ENCODE measurements around the gene ARHGEF4. TPM values are rescaled to one million over a fixed set of nuclear protein-coding genes. Genes with fewer than 3 reads are reported as not detected.

The ARHGEF4 gene
- total RNA-seq, 1 donor from 2014 or later, result 11.1 TPM

DNA sequence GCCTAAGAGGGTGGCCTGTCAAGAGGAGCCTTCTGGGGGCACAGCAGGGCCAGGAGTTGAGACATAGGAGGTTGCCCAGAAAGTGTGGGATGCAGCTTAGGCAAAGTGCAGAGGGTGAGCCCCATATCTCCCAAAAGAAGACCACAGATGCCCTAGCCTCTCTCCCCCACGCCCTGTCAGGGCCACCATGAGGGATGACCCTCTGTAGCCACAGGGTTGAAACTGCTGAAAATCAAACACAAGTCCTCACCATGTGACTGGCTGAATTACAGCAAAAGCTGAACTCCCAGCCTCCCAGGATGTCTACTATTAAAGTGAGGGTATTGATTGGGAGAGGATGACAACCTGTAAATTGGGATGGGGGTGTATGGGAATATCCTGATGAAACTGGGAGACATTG is 37.4 kb upstream of the ARHGEF4 start:
- DNase-seq (no peak), ATAC-seq (no peak)
- intact Hi-C loops (cut with DNase I), result no loop called here
- H3K36me3 ChIP-seq, result no peaks in the 10 kb centered on the region
- no peaks in the 10 kb centered on the region for H3K9me3 ChIP-seq
- H3K27me3 ChIP-seq, result no peaks in the 10 kb centered on the region
- H3K4me1 ChIP-seq, result peaks cover 10% of the 10 kb centered on the region
- H3K27ac ChIP-seq, result no peak overlapping the region
- TF ChIP-seq, protein P1, sequence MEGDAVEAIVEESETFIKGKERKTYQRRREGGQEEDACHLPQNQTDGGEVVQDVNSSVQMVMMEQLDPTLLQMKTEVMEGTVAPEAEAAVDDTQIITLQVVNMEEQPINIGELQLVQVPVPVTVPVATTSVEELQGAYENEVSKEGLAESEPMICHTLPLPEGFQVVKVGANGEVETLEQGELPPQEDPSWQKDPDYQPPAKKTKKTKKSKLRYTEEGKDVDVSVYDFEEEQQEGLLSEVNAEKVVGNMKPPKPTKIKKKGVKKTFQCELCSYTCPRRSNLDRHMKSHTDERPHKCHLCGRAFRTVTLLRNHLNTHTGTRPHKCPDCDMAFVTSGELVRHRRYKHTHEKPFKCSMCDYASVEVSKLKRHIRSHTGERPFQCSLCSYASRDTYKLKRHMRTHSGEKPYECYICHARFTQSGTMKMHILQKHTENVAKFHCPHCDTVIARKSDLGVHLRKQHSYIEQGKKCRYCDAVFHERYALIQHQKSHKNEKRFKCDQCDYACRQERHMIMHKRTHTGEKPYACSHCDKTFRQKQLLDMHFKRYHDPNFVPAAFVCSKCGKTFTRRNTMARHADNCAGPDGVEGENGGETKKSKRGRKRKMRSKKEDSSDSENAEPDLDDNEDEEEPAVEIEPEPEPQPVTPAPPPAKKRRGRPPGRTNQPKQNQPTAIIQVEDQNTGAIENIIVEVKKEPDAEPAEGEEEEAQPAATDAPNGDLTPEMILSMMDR (IDR thresholded peaks at IDR 0.05), result no peak
- H3K4me3 ChIP-seq, result no peak overlapping the region

DNA sequence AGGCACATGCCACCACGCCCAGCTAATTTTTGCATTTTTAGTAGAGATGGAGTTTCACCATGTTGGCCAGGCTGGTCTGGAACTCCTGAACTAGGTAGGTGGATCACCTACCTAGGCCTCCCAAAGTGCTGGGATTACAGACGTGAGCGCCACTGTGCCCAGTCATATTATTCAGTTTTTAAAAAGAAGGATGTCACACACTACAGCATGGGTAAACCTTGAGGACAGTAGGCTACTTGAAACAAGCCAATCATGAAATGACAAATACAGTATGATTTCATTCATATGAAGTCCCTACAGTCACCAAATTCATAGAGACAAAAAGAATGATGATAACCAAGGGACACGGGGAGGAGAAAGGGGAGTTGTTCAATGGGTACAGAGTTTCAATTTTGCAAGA is 31.1 kb upstream of the ARHGEF4 start:
- H3K27me3 ChIP-seq, result no peaks in the 10 kb centered on the region
- no peaks in the 10 kb centered on the region for H3K4me1 ChIP-seq
- ATAC-seq, result no peak
- no peak for DNase-seq
- H3K9me3 ChIP-seq, result no peaks in the 10 kb centered on the region
- H3K36me3 ChIP-seq, result no peaks in the 10 kb centered on the region
- TF ChIP-seq, protein P1 (IDR thresholded peaks at IDR 0.05), result no peak
- H3K4me3 ChIP-seq, result no peak overlapping the region
- intact Hi-C loops (cut with DNase I), result no loop called here
- no peak overlapping the region for H3K27ac ChIP-seq

DNA sequence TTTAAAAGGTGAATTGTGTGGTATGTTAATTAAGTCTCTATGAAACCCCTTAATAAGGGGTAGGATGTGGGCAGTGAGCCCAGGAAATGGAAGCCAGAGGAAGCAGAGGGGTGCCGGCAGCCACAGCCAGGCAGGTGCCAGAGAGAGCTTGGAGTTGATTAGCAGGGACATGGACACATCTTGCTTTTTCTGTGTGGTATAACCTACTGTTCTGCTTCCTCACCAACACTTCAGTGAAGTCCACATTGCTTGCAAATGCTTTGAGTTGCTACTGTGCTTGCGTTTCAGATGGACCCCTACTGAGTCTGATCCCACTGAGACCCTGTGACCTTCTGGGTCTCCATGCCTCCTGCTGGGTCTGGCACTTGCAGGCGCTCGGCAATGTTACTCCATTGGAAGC is 30.3 kb upstream of the ARHGEF4 start:
- no peak overlapping the region for H3K4me3 ChIP-seq
- TF ChIP-seq, protein P1 (IDR thresholded peaks at IDR 0.05), result no peak
- no peak for ATAC-seq
- no peaks in the 10 kb centered on the region for H3K36me3 ChIP-seq
- no peaks in the 10 kb centered on the region for H3K4me1 ChIP-seq
- H3K27me3 ChIP-seq, result no peaks in the 10 kb centered on the region
- no peaks in the 10 kb centered on the region for H3K9me3 ChIP-seq
- intact Hi-C loops (cut with DNase I), result no loop called here
- no peak overlapping the region for H3K27ac ChIP-seq
- no peak for DNase-seq

DNA sequence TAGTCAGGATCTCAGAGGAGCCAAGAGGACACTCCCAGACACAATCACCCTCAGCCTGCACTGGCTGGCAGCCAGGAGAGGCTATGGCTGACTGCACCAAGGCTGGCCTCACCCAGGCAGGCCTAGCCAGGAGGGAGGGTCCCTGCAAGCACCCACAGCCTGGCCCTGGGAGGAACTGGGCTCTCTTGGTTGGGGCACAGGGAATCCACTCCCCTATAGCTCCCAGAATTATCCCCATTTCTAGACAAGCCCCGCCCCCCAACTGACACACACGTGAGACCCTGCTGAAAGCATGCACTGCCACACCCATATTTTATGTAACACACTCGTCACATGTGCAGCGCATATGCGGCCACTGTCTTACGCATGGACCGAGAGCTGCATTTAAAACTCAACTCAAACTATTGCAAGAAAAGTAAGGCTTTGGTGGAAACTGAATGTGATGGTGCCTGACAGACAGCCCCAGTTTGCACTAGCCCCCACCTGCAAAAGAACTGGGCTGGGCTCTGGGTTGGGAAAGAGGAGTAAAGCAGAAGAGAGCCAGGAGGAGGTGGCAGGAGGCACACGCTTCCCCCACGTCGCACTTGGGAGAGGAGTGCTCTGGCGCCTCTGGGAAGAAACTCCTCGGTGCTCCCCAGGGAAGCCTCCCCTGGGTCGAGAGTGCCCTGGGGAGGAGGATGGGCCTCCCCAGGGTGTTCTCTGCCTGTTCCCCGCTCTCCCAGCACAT is 28.9 kb upstream of the ARHGEF4 start:
- no peak for DNase-seq
- Histone ChIP-seq H3K27ac (no peak overlapping the region), H3K4me3 (no peak overlapping the region), H3K36me3 (no peaks in the 10 kb centered on the region), H3K4me1 (no peaks in the 10 kb centered on the region), H3K9me3 (no peaks in the 10 kb centered on the region), H3K27me3 (no peaks in the 10 kb centered on the region)
- TF ChIP-seq, protein P1 (IDR thresholded peaks at IDR 0.05), result no peak
- intact Hi-C loops (cut with DNase I), result no loop called here
- ATAC-seq, result no peak

DNA sequence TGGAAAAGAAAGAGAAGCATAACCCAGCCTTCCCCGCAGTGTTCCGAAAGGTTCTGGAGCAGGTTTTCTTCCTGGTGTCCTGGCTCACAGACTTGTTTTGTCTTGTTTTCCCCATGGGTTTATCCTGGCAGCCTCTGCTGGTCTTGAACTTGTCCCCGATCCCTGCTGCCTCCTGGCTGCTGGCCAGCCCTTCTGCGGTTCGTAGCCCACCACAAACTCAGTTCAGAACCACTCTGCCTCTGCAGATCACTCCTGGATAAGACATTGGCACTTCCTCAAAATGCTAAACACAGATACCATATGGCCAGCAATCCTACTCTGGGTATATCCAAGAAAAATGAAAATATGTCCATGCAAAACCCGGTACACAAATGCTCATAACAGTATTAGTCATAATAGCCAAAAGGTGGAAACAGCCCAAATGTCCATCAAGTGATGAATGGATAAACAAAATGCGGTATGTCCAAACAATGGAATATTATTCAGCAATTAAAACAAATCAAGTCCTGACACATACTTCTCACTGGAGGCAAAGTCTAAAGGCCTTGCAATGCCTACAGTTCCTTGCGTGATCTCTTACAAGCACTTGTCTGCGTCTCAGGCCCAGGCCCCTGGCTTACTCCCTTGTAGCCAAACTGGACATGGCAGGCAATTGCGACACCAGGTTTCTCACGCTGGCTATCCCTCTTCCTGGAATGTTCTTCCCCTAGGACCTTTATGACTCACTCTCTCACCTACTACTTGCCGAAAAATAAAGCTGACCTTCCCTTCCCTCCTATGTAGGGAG is 28.0 kb upstream of the ARHGEF4 start:
- no peak overlapping the region for H3K4me3 ChIP-seq
- TF ChIP-seq, protein P1 (IDR thresholded peaks at IDR 0.05), result no peak
- intact Hi-C loops (cut with DNase I), result no loop called here
- ATAC-seq, result no peak
- H3K9me3 ChIP-seq, result no peaks in the 10 kb centered on the region
- H3K4me1 ChIP-seq, result no peaks in the 10 kb centered on the region
- no peak overlapping the region for H3K27ac ChIP-seq
- H3K27me3 ChIP-seq, result no peaks in the 10 kb centered on the region
- peak; percentile 31 for DNase-seq
- H3K36me3 ChIP-seq, result no peaks in the 10 kb centered on the region
